HG02852 (cell line): ENCODE data around the gene PCDHAC1.
"Not testable (repeated sequence)": the region's sequence is repeated elsewhere in the genome, so short reads cannot be mapped to it uniquely, and the experiment has no call there.

Experiments used
- ATAC-seq: cut with Tn5 transposase; IDR thresholded peaks from one replicate; pipeline ENCODE4 v1.9.1; 2021; ENCODE audit warnings: mild to moderate bottlenecking, moderate library complexity; ENCODE audit not compliant: unreplicated experiment

Gene PCDHAC1, protein sequence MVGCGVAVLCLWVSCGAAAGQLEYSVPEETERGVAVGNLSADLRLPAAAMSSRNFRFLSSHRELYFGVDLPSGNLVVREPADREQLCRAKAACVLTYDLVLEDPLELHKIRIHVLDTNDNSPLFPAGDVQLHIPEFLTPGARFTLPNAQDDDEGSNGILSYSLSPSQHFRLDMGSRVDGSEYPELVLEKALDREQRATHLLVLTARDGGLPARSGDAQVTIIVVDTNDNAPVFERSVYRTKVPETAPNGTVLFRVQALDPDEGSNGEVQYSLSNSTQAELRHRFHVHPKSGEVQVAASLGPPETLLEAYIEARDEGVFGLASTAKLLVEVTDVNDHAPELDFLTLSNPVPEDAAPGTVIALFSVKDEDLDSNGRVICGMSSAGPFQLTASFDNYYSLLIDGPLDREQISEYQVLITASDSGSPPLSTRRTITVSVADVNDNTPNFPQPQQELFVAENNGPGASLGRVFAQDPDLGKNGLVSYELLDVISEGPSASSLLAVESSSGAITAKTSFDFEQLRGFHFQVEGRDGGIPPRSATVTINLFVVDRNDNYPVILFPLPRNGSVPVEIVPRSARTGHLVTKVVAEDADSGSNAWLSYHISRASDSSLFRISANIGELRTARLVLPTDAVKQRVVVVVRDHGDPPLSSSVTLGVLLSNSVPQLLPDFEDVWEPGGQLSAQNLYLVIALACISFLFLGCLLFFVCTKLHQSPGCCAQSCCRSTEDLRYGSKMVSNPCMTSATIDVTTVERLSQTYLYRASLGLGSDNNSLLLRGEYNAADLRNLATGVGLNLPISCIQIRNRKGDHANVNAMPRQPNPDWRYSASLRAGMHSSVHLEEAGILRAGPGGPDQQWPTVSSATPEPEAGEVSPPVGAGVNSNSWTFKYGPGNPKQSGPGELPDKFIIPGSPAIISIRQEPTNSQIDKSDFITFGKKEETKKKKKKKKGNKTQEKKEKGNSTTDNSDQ

DNA sequence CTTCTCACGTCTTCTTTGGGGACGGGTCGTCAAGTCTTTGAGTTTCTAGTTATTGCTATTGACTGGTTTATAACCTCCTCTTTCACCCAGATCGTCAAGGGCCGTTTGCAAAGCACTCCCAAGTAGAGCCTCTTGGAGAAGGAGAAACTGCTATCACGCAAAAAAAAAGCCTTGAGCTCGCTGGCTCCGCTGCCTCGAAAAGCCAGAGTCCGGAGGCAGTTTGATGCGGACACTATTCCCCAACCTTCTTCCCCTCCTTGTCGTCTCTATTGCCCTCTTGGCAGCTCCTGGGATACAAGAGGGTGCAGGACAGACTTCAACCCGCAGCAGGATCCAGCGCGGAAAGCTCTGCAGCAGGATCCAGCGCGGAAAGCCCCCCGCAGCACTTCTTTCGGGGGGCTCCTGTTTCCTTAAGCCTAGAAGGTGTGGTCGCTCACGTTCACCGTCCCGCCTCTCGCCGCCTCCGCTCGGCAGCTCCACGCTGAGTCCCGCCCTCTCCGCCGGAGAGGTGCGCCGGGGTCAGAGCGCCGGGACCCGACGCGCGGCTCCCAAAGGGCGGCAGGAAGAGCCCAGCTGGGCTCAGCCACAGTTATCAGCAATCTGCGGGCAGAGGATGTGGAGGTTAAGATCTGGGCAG lies at the start of gene PCDHAC1:
TSS of gene PCDHAC1 (plus strand) at position 494 of the 637 bp plus-strand sequence. CDS start 594 bp downstream, outside the sequence.
- ATAC-seq: no peak

DNA sequence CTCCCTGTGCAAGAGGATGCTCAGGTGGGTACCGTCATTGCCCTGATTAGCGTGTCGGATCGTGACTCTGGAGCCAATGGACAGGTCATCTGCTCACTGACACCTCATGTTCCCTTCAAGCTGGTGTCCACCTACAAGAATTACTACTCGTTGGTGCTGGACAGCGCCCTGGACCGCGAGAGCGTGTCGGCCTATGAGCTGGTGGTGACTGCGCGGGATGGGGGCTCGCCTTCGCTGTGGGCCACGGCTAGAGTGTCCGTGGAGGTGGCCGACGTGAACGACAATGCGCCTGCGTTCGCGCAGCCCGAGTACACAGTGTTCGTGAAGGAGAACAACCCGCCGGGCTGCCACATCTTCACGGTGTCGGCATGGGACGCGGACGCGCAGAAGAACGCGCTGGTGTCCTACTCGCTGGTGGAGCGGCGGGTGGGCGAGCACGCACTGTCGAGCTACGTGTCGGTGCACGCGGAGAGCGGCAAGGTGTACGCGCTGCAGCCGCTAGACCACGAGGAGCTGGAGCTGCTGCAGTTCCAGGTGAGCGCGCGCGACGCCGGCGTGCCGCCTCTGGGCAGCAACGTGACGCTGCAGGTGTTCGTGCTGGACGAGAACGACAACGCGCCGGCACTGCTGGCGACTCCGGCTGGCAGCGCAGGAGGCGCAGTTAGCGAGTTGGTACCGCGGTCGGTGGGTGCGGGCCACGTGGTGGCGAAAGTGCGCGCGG lies 49.4 kb upstream of the PCDHAC1 start:
- ATAC-seq: not testable (repeated sequence)

DNA sequence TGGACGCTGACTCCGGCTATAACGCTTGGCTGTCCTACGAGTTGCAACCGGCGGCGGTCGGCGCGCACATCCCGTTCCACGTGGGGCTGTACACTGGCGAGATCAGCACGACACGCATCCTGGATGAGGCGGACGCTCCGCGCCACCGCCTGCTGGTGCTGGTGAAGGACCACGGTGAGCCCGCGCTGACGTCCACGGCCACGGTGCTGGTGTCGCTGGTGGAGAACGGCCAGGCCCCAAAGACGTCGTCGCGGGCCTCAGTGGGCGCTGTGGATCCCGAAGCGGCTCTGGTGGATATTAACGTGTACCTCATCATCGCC lies 48.9 kb upstream of the PCDHAC1 start:
- ATAC-seq: no peak

DNA sequence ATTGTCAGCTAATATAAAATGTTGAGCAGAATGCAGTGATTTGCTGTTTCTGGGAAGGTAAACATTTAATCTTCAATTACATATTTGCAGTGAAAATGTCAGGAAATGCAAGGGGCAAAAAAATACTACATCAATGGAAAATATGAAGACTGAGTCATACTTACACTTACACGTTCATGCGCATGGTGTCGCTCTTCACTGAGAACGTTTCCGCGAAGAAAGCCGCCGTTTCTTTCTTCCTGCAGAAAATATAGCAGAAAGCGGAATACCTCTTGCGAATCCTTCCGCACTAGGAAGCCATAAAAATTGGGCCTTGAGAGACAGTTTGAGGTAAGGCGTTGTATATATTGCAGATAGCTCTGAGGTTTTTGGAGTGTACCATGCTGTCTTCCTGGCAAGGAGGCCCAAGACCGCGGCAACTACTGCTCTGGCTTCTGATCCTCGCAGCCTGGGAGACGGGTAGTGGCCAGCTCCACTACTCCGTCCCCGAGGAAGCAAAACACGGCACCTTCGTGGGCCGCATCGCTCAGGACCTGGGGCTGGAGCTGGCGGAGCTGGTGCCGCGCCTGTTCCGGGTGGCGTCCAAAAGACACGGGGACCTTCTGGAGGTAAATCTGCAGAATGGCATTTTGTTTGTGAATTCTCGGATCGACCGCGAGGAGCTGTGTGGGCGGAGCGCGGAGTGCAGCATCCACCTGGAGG lies 44.1 kb upstream of the PCDHAC1 start, which contains the start of gene PCDHA13:
TSS of gene PCDHA13 (plus strand) at position 236 of the 702 bp plus-strand sequence. CDS start at position 381, 145 bp downstream.
- no peak for ATAC-seq

DNA sequence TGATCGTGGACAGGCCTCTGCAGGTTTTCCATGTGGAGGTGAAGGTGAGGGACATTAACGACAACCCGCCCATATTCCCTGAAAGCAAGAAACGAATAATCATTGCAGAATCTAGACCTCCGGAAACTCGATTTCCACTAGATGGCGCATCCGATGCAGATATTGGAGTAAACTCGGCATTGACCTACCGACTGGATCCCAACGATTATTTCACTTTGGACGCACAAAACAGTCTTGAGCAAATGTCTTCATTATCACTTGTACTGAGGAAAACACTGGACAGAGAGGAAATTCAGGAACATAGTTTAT lies 43.6 kb upstream of the PCDHAC1 start:
- no peak for ATAC-seq

DNA sequence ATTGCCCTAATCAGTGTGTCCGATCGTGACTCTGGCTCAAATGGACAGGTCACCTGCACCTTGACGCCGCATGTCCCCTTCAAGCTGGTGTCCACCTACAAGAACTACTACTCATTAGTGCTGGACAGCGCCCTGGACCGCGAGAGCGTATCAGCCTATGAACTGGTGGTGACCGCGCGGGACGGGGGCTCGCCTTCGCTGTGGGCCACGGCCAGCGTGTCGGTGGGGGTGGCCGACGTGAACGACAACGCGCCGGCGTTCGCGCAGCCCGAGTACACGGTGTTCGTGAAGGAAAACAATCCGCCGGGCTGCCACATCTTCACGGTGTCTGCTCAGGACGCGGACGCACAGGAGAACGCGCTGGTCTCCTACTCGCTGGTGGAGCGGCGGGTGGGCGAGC lies 42.7 kb upstream of the PCDHAC1 start:
- no peak for ATAC-seq

DNA sequence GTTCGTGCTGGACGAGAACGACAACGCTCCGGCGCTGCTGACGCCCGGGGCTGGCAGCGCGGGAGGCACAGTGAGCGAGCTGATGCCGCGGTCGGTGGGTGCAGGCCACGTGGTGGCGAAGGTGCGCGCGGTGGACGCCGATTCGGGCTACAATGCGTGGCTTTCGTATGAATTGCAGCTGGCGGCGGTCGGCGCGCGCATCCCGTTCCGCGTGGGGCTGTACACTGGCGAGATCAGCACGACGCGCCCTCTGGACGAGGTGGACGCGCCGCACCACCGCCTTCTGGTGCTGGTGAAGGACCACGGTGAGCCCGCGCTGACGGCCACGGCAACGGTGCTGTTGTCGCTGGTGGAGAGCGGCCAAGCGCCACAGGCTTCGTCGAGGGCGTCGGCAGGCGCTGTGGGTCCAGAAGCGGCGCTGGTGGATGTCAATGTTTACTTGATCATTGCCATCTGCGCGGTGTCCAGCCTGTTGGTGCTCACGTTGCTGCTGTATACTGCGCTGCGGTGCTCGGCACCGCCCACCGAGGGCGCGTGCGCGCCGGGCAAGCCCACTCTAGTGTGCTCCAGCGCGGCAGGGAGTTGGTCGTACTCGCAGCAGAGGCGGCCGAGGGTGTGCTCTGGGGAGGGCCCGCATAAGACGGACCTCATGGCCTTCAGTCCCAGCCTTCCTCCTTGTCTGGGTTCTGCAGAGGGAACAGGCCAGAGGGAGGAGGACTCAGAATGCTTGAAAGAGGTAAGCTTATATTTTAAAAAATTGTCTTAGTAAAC lies 42.0 kb upstream of the PCDHAC1 start:
- no peak for ATAC-seq

DNA sequence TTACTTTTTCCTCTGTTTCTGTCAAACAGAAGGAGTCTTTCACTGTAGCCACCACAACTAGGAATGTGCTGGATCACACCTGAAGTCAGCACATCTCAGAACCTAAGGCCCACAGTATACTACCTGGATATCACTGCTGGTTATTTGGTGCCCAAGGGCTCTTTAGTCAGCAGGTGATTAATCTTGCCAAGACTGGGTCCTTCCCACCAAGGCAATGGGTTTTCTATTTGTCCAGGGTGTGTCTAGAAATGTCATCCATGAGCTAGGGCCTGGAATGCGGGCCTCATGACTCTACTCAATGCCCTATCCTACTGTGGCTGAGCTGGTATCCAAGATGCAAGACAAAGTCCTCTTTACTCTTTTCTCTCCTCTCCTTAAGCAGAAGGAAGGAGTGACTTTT lies 9.8 kb upstream of the PCDHAC1 start:
- no peak for ATAC-seq

DNA sequence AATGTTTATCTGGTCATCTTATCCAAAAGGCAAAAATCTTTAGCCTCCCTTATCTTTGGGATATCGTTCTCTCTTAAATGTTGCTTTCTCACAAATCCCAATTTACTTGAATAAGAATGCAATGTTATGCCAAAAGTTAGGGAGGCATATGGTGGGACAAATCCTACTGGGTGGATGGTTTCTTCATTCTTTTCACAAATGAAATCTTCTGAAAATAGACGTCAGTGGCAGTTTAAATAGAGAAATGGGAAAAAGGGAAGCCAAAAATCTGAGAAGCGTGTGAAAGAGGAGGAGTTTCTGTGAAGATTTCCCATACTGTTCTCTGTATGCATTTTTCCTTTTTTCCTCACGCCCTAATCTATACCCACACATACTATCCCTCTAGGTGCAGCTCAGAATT lies 2.5 kb upstream of the PCDHAC1 start:
- no peak for ATAC-seq

DNA sequence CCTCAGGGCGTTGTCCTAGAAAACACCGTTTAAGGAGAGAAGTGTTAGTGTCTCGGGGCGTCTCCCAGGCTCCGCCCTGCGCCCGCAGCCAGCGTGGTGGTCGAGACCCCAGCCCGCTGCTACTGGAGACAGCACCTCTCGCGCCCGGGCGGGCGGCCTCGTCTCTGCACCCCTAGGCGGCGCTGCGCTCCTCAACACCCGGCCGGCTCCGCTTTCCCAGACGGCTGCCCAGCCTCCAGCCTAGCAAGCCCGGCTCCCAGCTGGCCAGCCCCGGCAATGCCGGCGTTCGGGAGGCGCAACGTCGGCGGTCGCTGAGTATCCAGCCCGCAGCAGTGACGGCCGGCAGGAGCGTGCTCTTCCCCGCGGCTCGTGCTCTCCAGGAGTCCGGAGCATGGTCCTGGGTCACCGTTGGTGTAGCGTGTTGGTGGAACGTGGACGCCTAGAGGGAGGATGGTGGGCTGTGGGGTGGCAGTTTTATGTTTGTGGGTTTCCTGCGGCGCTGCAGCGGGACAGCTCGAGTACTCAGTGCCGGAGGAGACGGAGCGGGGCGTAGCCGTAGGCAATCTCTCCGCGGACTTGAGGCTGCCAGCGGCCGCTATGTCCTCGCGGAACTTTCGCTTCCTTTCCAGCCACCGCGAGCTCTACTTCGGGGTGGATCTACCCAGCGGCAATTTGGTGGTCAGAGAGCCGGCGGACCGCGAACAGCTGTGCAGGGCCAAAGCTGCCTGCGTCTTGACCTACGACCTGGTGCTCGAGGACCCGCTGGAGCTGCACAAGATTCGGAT lies 536 bp downstream of the PCDHAC1 start:
- no peak for ATAC-seq

DNA sequence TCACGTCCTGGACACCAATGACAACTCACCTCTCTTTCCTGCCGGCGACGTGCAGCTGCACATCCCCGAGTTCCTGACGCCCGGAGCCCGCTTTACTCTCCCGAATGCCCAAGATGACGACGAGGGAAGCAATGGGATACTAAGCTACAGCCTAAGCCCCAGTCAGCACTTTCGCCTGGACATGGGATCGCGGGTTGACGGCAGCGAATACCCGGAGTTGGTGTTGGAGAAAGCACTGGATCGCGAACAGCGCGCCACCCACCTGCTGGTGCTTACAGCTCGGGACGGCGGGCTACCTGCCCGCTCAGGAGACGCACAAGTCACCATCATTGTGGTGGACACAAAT lies 1.1 kb downstream of the PCDHAC1 start:
- ATAC-seq: no peak

DNA sequence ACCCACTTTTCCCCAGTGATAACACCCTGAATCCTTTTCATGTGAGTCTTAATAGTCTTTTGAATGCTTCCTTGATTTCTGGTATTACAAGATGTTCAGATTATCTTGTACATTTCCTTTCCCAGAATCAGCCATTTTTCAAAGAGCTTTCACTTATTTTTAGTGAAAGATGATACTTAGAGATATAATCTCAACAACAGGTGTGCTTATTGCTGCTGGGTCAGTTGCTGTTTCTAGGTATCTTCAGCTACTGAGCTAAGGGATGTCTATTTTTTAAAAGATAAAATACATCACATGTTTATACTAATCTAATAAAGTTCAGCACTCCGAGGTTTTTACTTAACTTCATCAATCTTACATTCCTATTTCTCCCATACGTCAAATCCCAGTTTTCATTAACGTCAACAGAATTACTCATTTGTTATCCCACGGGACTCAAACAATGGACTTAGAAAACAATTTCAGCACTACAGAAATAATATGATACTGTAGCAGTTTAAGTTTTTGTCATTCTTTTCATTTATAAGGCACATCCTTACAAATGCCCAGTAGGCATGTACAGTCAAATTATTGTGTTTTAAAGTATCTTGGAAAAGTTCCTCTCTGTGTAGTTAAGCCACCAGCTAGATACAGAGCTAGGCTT lies 9.0 kb downstream of the PCDHAC1 start:
- ATAC-seq: no peak

DNA sequence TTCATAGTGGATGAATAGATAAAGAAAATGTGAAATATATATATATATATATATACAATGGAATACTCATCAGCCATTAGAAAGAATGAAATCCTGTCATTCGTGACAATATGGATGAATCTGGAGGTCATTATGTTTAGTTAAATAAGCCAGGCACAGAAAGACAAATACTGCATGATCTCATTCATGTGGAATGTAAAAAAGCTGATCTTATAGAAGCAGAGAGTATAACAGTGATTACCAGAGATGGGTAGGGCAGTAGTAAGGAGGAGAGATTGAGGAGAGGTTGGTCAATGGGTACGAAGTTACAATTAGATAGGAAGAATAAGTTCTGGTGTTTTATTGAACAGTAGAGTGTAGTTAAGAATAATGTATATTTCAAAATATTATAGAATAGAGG lies 20.5 kb downstream of the PCDHAC1 start:
- ATAC-seq: no peak

DNA sequence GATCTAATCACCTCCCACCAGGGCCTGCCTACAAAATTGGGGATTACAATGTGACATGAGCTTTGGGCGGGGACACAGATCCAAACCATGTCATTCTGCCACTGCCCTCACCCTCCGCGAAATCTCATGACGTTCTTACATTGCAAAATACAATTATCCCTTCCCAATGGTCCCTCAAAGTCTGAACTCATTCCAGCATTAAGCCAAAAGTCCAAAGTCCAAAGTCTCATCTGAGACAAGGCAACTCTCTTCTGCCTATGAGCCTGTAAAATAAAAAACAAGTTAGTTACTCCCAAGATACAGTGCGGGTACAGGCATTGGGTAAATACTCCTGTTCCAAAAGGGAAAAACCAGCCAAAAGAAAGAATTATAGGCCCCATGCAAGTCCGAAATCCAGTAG lies 25.5 kb downstream of the PCDHAC1 start:
- ATAC-seq: no peak

DNA sequence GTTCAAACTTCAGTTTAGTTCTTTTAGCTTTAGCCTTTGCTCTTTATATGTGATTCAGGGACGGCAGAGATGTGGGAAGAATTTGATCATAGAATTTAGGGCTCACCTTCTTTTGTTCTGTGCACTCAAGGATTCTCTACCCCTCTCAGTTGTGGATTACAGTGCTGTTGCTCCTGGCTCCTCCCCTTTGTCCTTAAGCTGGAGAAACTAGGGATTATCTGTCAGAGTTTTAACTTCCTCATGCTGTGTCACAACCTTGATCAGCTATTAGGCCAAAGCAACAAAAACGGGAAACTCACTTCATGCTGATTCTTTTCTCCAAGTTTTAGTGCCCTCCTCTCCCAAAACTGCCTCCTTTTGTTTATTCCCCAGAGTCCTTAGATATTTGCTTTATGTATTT lies 27.1 kb downstream of the PCDHAC1 start:
- ATAC-seq: no peak

DNA sequence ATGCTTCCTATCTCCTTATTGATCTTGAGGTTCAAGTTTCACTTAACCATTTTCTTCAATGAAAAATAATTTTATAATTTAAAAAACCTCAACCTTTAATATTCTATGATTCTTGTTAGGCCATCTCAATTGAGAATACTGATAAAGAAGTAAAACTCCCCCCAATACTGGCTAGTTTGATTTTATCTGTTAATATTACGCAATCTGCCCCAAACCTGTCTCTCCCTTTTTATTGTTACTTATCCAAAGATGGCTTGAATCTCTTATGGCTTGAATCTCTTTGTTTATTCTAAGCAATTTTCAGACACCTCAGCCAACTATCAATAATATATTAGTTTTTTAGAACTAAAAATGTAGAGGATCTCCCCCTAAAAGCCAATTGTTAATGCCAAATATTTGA lies 36.1 kb downstream of the PCDHAC1 start:
- no peak for ATAC-seq

DNA sequence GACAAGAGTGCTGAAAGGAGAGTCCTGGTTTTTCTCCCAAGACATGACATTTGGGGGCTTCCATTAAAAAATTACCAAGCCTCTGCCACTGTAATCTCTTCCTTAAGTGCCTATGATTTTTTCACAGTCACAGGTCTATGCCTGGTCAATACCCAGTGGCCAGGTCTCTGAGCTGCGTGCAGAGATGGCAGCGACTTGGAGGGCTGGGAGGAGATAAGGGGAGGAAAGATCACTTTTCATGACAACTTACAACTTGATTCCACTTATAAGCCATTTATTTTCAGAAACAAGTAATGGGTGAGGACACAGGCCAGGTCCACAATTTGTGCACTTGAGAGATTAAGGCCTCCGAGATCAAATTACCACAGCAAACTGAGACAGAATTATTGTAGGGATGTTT lies 38.3 kb downstream of the PCDHAC1 start:
- no peak for ATAC-seq

DNA sequence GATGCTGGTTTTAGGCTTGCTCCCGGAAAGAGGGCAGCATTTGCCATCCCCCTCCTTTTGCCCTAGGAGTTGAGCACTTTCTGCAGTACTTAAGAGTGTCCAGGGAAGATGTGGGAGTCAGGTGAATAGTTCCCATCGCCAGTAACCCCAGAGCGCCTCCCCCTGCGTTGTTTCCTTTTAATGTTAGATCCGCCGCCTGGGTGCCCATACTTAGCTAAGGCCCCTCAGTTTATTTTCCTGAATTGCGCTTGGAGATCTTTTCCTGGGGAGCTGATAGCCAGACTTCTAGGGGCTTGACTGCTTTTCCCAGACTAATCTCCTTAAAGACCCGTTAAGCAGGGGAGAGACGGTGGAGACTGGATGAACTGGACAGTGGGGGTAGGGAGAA lies 39.8 kb downstream of the PCDHAC1 start:
- ATAC-seq: no peak
